NCI-H82 treated with DMSO at 0.1 percent for 48 hours (cell line): ENCODE measurements around the gene DNAJB2.
"Not testable (repeated sequence)": the region's sequence is repeated elsewhere in the genome, so short reads cannot be mapped to it uniquely, and the experiment has no call there.

Experiments
- DNase-seq: peaks from one replicate; lab custom pipeline; 2025; ENCODE audit not compliant: unreplicated experiment; lab: John Stamatoyannopoulos, UW

The DNAJB2 gene

DNA sequence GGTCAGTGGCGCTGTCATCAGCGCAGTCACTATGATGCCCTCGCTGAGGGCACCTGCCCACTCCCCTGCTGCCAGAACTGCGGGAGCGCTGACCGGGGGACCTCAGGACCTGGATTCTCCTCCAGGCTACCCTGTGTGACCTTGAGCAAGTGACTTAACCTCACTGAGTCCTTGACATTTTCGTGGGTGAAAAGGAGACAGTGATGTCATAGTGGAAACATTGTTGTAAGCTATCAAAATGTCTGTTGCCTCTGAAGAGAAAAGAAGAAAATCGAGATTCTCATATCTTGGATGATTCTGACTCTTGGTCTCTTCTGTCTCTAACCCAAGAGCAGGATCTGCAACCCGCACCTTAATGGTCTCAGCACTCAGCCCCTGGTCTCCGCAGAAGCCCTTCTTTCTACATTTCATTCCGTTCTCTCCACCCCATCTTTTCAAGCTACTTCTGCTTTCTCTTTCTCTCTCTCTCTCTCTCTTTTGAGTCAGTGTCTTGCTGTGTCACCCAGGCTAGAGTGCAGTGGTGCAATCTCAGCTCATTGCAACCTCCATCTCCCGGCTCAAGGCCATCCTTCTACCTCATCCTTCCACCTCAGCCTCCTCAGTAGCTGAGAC lies 24.5 kb upstream of the DNAJB2 start:
- no peak for DNase-seq

DNA sequence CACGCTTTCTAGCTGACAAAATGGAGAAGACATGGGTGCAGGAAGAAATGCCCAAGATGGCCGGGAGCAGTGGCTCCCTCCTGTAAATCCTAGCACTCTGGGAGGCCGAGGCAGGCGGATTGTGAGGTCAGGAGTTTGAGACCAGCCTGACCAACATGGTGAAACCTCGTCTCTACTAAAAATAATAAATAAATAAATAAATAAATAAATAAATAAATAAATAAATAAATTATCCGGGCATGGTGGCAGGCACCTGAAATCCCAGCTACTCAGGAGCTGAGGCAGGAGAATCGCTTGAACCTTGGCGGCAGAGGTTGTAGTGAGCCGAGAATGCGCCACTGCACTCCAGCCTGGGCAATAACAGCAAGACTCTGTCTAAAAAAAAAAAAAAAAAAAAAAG lies 20.2 kb upstream of the DNAJB2 start:
- DNase-seq, result not testable (repeated sequence)

DNA sequence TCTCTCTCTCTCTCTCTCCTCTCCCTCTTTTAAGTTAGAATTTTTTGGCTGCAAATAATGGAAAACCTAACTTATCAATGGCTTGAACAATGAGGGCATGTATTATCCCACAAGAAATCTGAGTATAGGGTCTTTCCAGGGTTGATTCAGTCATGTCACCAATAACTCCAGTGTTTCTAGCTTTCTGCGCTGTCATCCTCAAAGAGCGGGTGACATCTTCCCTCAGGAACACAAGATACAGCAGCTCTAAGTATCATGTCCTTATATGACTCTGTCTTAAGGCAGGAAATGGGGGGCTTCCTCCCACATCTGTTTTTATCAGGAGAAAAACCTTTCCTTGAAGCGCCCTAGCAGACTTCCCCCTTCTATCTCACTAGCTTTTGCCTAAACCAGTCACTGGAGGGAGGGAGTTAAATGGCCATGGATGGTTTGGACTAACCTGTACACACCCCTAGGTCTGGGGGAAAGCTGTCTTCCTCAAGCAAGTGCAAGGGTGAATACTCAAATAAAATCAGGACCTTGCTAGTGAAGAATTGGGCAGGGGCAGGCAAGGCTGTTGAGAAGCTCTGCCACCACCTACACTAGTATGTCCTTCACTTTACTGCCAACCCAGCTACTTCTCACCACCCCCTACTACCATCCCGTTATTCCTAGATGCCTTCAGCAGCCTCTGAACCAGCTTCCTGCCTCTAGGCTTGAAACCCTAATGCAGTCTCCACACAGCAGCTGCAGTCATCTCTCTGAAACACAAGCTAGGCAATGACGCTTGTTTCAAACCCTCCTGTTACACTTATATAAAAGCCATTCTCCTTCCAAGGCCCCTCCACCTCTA lies 17.9 kb upstream of the DNAJB2 start:
- DNase-seq, result no peak

DNA sequence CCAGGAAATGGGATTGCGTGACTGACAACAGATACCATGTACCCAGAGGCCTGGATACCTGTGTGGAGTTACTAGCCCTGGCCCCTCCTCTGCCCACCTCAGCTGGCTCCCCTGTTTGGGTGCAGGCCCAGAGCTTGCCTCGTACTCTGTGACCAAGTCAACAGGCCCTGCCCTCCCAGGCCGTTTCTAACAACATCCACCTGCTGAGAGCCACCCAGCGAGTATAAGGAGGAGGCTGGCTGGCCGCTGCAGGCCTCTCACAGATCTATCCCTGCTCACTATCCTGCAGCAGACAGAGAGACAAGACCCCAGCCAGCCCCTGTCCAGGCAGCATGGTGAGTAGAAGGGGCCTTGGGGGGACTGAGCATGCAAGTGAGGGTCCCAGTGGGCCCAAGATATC lies 12.9 kb upstream of the DNAJB2 start:
- no peak for DNase-seq

DNA sequence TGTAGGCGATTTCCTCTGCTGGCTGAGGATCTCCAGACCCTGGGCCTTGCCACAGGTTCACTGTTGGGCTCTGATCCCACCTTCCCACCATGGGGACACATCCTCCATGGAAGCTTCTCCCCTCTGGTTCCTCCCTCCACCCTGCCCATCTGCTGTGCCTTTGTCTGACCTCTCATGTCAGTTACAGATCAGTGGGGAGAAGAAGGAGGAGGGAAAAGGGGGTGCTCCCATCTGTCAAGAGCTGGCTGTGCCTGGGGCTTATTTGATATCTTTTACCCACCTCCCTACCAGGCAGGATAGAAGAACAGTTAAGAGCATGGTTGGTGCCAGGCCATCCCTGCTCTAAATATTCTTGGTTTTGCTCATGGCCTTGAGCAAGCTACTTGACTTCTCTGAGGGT lies 12.3 kb upstream of the DNAJB2 start:
- DNase-seq, result no peak

DNA sequence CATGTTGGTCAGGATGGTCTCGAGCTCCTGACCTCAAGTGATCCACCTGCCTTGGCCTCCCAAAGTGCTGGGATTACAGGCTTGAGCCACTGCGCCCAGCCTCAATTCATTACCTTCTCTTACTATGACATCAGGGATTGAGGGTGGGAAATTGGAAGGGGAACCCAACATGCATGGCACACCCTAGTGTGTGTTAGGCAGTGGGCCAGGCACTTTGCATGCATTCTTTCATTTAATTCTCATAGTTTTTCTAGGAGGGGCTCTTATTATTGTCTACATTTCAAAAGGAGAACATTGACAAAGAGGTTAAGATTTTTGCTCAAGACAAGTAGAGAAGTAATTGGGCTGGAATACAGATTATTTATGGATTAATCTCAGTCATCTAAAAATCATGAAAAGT lies 10.9 kb upstream of the DNAJB2 start:
- no peak for DNase-seq

DNA sequence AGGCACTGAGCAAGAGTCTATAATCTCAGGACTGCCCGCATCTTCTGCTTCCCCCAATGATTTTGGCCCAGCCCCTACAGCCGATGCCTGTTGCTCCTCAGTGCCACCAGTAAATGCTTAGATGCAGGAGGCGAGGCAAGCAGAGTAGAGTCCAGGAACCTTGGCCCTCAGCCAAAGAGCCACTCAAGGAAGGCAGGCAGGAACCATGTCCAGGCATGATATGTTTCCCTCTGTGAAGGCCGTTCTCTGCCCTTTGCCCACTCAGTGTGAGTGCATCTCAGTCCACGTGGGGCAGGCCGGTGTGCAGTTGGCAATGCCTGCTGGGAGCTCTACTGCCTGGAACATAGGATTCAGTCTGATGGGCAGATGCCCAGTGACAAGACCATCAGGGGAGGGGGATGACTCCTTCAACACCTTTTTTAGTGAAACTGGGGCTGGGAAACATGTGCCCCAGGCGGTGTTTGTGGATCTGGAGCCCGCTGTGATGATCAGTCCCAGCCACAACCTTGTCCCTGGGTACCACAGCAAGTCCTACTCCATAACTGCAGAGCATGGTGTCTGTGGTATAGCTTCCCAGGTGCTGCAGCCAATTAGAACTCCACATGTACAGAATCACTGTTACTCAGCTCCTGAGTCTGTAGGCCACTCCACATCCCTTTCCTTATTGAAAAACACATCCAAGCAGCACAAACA lies 9.7 kb upstream of the DNAJB2 start:
- DNase-seq, result no peak

DNA sequence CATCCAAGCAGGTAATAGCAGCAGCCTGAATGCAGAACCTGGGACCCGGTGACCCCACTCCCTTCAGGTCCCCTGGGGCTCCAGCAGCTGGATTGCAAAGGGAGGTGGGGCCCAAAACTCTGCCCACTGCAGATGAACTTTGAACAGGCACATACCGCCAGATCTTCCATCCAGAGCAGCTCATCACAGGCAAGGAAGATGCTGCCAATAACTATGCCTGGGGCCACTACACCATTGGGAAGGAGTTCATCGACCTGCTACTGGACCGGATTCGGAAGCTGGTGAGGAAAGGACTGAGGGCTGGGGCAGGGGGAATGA lies 9.2 kb upstream of the DNAJB2 start:
- no peak for DNase-seq

DNA sequence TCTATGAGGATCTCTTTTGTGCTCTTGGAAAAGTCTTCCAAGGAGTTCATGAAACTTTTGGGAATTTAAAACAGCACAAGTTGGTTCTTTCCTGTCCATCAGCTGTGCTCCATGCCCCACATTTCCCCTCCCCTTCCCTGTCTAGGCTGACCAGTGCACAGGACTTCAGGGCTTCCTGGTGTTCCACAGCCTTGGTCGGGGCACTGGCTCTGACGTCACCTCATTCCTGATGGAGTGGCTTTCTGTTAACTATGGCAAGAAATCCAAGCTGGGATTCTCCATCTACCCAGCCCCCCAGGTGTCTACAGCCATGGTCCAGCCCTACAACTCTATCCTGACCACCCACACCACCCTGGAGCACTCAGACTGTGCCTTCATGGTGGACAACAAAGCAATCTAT lies 8.1 kb upstream of the DNAJB2 start:
- DNase-seq, result no peak

DNA sequence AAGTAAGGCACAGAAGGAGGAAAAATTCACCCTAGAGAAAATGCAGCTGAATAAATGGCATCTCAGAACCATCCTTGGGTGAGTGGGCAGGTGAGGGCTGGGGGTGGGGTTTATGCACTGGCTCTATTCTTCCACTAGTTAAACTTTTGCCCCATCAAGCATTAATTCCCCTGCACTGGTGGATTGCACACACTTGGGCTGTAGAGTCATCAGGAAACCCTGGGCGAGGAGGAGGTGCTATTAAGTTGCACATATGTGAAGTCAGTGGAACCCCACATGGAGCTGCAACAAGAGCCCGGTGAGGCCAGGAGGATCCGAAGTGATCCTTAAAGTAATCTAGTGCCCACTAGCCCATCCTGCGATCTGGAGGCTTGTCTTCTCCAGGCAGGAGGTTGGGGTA lies 6.8 kb upstream of the DNAJB2 start:
- DNase-seq, result no peak

DNA sequence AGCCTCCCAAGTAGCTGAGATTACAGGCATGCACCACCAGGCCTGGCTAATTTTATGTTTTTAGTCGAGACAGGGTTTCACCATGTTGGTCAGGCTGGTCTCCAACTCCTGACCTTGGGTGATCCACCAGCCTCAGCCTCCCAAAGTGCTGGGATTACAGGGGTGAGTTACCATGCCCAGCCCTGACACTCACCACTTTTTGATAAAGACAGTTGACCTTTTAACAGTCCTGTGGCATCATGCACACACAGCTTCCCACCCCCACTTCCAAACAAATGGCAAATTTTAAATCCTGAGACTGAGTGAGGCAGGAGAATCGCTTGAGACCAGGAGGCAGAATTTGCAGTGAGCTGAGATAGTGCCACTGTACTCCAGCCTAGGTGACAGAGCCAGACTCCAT lies 6.2 kb upstream of the DNAJB2 start:
- no peak for DNase-seq

DNA sequence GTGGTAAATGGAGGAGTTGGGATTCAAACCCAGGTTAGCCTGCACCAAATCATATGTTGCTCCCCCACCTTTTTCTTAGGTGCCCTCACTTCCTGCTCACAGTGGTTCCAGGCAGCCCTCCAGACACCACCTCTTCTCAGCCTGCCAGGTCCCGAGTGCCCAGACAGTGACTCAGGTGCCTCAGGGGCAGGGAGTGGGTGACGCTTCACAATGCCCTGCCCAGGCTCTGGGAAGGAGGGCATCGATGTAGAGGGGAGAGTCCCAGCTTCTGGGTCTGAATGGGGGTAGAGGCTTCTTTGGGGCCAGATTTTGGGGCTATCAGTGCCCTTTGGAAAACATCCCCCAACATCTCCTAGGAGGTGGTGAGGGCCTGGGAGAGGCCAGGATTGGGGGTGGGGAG lies 5.2 kb upstream of the DNAJB2 start:
- no peak for DNase-seq

DNA sequence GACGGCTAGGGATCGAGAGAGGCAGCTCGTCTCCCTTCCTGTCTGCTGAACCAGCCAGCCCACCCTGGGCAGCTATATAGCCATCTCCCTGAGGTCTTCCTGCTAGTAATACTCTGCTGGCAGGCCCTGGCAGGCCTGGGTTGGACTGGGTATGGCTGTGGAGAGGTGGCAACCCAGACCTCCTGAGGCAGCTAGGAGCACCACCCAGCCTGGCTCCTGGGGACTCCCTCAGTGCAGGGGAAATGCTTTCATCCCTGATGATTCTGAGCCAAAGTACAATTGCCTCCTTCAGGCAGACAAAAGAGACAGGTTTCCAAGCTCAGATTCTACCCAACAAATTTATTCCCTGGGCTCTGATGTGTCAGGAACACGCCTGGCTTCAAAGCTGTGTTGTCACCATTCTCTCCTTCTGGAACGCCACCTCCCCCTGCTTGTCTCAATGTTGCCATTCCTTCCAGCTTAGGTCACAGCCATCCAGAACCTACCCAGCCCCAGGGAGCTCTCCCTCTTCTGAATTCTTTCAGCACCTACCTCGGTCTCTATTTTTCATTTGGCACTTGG lies 4.7 kb upstream of the DNAJB2 start:
- no peak for DNase-seq

DNA sequence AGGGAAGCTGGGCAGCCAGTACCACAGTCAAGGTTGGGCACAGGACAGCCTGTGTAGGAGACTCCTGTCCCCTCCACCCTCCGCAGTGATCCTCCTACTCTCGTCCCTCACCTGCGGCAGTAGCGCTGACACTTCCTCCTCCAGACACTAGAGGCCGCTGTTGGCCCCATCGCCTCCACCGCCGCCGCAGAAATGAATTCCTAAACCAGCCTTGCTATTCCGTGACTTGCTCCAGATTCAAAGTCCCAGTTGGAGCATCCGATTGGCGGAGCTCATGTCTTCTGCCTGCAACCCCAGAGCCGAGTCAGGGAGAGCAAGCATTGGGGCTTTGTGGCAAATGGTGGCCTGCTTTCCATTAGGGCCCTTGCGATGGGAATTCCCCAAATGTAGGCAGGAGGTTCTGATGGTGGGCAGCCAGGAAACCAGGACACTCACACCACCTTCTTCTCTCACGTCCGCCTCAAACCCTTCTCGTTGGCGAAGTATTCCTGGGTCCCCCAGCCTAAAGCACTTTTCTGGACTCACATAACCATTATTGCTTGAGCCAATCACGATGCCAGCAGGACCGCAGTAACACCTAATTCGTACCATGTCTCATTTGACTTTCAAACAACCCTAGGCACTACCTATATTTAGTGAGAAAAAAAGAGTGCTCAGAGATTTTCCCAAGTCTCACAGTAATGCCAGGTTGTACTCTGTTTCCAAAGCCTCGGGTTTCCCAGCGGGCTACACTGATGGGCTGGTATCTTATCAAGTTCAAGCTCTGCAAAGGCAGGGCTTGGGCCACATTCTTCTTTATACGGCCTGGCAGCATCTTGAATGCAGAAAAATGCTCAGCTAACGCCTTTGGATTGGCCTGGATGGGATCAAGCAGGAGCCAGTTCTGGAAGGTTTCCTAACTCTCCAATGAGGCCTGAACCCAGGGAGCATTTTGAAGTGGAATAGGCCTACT lies 1.2 kb upstream of the DNAJB2 start:
- DNase-seq, result peak; percentile 74

DNA sequence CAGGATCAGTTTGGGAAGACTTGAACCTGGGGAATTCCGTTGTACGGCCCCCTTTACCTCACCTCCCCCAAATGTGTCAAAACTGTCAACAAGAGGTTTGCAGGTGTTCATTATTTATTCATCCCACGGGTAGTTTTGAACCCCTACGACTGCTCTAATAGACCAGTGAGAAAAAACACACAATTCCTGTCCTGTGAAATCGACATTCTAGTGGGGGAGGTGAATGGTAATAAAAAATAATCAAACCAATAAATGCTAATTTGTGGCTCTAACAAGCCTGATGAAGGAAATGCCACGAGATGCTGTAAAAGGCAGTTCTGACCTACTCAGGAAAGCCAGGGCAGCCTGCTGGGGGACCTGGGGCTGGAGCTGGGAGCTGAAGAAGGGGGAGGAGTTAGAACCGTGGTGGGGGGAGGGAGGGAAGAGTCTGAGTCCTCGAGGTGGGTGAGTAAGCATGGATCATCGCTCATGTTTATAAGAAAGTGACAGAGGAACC lies 463 bp upstream of the DNAJB2 start:
- DNase-seq, result no peak

DNA sequence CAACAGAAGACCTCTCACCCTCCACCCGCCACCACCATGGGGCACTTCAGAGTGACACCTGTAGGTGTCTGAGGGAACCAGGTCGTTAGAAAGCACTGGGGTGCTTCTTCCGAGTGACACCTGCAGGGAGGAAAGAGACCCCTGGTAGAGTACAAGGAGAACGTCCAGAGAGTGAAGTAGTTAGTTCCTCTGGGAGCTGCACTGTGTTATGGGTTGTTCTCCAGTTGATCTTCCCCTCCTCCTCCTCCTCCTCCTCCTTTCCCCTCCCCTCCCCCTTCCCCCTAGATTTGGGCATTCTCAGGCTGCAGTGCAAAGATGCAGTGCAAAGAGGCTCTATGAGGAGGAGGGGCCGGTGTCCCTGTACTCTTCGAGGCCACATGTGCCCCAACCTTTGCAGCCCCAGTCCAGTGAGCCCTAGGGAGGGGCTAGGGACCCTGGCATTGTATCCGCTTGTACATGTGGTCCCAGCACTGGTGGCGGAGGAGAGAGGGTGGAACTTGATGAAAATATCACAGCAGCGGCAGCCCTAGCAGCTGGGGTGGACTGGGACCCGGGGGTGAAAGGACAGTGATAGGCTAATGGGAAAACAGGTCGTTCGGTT lies 850 bp downstream of the DNAJB2 start:
- DNase-seq, result no peak

DNA sequence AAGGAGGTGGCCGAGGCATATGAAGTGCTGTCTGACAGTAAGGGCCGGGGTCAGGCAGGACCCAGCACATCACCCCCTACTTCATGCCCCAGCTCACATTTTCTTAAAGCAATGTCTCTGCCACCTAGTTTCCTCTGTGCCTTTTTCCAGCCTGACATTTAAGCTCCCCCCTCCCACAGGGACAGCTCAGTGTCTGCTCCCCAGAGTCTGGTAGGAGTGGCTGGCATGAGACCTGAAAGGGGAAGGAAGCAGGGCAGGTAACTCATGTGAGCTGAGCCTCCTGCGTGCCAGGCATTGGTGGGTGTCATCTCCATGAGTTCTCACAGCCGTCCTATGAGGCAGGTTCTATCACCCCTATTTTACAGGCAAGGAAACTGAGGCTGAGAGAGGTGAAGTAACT lies 1.5 kb downstream of the DNAJB2 start:
- DNase-seq, result no peak

DNA sequence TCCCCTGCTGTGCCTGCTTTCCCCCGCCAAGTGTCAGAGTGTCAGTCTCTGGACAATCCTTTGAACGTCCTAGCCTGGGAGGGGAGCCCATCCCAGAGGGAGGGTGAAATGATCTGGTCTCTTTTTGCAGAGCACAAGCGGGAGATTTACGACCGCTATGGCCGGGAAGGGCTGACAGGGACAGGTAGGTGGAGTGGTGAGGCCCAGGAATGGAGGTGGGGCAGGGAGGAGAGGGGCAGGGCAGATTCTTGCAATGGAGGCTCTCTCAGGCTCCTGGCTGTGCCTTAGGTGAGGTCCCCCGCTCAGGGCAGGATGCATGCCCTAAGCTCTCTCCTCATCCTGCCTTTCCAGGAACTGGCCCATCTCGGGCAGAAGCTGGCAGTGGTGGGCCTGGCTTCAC lies 2.4 kb downstream of the DNAJB2 start:
- no peak for DNase-seq

DNA sequence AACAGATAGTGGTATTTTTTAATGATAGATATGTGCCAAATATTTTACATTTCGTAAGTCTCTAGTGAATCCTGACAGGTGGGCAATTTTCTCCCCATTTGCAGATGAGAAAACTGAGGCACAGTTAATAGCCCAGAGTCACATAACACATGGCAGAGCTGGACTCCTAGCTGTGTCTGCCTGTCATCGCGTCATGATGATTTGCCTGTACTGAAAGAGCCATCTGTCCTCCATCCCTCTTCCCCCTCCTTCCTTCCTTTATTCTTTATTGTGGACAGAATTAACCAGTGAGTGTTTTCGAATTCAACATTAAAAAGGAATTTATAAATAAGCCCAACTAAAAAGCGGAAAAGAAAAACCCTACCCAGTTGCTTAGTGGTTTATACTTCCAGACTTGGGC lies 3.2 kb downstream of the DNAJB2 start:
- DNase-seq, result no peak

DNA sequence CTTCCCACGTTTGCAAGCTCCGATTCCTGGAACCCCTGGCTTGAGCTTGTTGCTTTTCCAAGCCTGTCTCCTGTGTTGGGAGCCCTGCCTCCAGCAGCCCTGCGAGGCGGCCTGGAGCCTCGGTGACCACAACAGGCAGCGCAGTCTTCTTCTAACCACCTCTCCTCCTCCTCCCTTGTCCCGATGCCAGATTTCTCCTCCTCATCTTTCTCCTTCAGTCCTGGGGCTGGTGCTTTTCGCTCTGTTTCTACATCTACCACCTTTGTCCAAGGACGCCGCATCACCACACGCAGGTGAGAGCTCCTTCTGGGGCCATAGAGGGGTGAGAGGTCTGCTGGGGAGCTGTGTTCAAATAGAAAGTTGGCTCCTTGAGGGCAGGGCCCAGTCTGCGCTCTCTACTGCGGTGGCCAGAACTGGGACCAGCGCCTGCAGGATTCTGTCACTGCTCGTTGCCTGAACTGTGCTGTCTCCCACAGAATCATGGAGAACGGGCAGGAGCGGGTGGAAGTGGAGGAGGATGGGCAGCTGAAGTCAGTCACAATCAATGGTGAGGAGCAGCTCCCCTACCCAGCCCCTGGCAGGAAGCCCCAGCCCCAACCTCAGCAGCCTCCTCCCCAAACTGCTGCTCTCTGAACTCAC lies 3.9 kb downstream of the DNAJB2 start:
- no peak for DNase-seq
